ENCODE data around the gene HOXA1.
A peak's percentile ranks its signal among the peaks of the same experiment; 100 is the strongest.

HOXA1 gene

GRCh38 chr7:27095897-27096767 is at the start of gene HOXA1:
TSS of gene HOXA1 (minus strand) at chr7:27096000. CDS start at chr7:27095912, 88 bp downstream.
- DNase-seq = peak; percentile 91 to 98

GRCh38 chr7:27145165-27145913 is 49.5 kb upstream of the HOXA1 start:
- DNase-seq = no peak

DNA sequence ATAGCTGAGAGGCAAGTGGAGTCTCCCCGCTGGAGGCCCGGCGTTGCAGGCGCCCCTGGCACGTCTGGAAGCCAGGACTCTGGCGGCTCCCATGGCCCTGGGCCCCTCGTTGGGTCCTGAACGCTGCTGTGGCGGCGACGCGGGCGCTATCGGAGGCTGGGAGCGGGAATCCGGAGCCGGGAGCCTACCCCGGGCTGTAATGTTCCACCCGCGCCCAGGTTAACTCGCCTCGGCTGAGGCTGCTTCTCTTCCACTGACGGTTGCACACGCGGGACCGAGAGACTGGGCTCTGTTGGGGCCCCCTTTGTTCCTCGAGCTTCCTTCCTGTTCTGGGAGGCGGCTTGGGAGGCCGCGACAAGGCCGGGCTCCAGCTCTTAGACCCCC is 49.0 kb upstream of the HOXA1 start:
- no peak for DNase-seq

GRCh38 chr7:27143950-27144780 is 48.4 kb upstream of the HOXA1 start:
- DNase-seq = no peak

GRCh38 chr7:27143023-27143949 is 47.5 kb upstream of the HOXA1 start, which contains the start of gene HOXA5:
TSS of gene HOXA5 (minus strand) at chr7:27143681. CDS start at chr7:27143607, 74 bp downstream.
- DNase-seq = peak; percentile 97 to 99

- DNase-seq = peak in 1 of 2 experiments; percentile 57
Observed at GRCh38 chr7:27142580-27143022, 46.8 kb upstream of the HOXA1 start.

GRCh38 chr7:27141923-27142579 is 46.3 kb upstream of the HOXA1 start:
- DNase-seq = no peak

DNA sequence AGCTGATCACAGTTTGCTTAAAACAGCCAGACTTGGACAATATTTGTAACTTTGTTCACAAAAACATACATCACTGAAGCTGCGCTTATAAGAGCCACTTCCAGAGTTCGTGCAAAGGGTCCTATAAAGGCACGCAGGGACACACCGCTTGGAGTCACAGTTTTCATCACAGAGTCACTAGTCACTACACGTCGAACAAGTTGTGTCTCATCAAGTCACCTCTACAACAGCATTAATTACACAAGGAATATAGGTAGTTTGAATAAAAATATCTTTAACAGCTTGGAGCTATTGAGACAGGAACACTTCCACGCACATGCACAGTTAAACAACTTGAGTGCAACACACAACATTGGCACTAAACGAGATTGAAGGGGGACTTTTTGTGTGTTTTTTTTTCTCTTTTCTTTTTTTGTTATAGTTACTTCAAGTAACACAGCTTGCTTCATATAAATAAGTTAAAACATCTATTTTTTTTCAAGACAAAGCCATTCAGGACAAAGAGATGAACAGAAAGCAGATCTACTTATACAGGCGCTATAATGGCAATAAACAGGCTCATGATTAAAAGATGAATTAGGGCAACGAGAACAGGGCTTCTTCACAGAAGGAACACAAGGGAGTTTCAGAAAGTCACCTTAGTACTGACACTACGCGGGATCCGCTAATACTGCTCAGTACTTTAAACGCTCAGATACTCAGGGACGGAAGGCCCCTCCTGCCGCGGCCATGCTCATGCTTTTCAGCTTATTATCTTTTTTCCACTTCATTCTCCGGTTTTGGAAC is 45.5 kb upstream of the HOXA1 start:
- no peak for DNase-seq

DNA sequence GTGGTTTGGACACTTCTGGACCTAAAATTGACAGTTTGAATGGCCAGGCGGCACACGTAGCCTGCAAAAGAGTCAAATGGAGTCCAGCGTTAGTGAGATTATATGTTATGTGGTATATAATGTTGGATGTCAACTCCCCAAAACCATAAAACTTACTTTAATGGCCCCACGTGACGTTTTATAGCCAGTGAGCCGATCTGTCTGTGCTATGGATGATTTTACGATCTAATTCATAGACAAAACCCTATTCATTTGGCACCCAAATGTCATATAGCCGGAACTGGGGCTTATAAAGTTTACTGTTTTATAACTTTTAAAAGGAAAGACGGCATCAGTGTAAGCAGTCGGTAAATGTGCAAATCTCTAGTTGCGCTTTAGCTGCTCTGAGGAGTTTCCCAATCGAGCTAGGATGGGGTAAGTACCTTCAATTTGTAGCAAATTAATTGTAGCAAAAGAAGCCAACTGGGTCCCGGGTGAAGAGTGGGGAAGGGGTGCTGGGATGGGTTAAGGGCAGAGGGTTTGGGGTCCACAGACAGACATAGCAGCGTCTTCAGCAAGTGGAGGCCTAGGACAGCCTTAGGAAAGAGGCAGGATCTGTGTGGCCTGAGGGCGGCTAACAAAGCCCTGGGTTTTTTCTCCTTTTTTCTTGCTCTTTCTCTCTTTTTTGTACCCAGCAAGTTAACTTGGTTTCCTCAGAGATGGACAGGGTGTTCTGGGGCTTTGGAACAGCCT is 44.5 kb upstream of the HOXA1 start:
- DNase-seq = no peak

DNA sequence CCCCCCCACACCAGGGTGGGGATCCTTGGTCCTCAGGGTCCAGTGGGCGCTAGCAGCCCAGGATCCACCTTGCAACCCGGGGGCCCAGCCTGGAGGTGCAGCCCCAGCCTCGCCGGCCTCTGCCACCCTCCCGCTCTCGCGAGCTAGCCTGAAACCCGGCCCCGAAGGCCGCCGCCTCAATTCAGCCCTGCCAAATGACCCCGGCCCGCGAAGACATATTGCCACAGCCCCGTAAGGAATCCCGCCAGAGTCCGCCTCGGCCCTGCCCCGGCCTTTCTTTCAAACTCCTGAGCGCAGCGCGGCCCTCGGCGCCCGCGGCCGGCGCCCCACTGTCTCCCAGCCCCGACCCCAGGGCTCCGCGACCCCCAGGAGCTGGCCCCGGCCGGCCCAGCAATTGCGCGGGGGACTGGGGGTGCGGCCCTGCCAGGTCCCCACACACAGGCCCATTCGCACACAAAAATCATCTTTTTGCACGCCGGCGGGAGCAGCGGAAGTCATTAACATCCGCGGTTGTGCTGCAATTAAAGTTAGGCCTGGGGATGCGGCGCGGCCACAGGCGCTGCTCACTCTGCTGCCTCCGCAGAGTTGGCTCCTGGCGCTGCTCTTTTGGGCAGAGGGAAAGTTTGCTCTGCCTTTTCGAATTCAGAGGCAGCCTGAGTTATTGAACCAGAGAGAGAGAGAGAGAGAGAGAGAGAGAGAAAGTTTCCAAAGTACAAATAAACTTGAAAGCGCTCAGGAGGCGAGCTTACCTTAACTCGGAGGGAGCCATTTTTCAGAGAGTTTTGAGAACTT is 43.7 kb upstream of the HOXA1 start:
- DNase-seq = no peak

DNA sequence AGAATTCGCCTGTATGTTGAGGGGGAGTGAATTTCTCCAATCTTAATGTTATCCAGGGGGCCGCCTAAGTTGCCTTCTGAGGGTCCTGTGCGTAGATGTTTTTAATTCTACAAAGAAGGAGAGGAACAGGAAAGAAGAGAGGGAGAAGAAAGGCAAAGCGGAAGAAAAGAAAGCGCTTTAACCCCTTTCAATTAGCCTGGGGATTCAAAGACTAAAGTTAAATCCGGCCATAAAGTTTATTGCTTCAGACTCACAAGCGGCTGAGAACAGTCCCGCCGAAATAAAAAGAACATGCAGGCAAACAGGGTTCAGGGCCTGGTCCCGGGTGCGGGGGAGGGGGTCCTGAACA is 43.2 kb upstream of the HOXA1 start:
- no peak for DNase-seq

DNA sequence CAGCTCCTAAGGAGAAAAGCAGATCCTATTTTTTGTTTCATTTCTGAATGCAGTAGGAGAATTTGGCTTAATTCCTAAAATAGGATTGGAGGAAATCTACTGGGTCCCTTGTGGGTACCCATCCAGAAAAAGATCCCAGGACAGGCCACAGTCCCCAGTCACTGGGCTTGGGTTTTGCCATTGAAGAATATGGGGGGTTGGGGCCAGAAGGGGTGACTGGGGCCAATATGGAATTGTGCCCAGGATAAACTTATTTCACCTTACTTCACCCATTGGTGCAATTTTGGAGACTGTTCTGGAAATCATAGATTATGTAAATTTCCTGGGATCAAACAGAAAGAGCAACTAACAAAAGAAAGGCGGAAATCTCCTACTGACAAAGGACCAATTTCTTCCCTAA is 42.7 kb upstream of the HOXA1 start:
- DNase-seq = no peak

- DNase-seq = no peak
Observed at GRCh38 chr7:27137640-27138315, 42.0 kb upstream of the HOXA1 start.

DNA sequence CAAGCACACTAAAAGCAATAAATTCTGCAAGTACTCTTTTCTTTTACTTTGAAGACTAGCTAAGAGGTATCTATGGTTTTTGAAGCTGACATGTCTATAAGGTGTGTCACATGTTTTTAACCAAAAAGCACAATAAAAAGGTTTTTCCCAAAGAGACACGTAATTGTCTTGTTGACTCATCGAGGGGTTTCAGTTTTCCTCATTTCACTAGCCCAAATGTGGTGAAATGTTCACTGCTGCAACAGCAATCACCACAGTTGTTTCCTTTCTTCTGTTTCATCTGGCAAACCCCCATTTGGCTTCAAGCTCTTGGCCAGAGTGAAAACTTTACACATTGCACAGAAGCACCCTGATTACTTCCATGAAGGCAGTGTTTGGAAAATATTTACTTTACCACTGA is 38.6 kb upstream of the HOXA1 start:
- no peak for DNase-seq

GRCh38 chr7:27133409-27134231 is 37.8 kb upstream of the HOXA1 start:
- peak; percentile 96 to 98 for DNase-seq

DNA sequence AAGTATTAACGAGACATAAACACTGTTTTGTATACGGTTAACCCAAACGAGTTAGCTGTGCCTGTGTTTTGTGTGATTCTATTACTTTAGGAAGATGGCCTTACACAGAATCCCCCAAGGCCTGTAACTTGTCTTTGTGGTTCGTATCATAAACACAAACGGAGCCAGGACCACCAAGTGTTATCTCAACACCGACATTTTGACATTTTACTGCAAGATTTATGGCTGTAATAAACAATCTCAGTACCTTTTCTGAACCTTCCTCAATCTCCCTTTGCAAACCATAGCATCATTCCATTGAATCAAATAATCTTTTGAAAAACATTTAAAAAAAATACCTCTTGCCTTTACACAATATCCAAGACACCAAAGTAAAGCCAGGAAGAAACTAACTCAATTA is 37.2 kb upstream of the HOXA1 start:
- DNase-seq = no peak

- DNase-seq = no peak
Observed at GRCh38 chr7:27132214-27132613, 36.4 kb upstream of the HOXA1 start.

All from NCI-H526 (cell line).